ENCODE results near the gene OSBPL9.
"Not testable (repeated sequence)": the region's sequence is repeated elsewhere in the genome, so short reads cannot be mapped to it uniquely, and the experiment has no call there.

OSBPL9 gene

DNA sequence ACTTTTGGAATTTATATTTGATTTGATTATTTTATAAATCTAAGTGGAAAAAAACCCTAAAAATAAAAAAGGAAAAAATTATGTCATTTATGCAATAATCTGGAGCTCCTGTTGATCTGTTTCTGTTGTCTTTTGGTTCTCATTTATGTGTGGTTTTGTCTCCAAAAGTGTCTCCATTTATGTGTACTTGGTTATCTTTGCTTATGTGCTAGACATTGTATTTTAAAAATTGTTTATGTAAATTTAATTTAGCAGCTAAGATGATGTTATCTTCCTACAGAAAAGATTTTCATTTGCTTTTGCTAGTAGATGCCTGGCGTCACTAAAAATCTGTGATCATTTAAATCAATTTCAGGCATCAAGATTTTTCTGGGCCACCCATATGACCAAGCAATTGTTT, 95.7 kb downstream of the OSBPL9 start:
- no peak for DNase-seq

DNA sequence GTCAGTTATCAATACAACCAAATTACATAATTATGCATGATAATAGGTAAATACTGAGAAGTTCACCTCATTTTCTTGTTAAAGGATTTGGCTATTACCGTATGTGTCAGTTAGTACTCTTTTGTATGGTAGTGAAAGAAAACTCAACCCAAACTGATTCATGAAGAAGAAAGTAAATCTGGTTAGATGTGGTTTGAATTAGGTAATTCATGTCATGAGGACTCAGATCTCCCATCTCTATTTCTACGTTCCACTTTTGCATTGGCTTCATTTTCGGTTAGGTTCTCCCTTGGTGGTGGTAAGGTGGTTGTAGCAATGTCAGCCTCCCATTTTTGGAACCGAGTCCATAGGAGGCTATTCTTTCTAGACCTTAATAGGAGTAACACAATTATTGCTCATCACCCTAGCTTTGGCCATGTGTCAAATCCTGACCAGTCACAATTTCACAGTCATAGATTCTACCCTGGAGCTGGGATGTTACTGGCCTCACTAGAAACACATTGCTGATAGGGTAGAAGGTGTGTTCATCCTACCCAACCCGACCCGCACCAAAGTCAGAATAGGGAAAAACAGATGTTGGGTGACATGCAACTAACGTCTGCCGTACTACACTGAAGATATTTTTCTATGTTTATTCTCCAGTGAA, 97.6 kb downstream of the OSBPL9 start:
- DNase-seq = no peak

- DNase-seq = no peak
Observed at GRCh38 chr1:51715369-51715768, 98.5 kb downstream of the OSBPL9 start.

GRCh38 chr1:51716746-51717145, 99.9 kb downstream of the OSBPL9 start:
- DNase-seq = no peak

DNA sequence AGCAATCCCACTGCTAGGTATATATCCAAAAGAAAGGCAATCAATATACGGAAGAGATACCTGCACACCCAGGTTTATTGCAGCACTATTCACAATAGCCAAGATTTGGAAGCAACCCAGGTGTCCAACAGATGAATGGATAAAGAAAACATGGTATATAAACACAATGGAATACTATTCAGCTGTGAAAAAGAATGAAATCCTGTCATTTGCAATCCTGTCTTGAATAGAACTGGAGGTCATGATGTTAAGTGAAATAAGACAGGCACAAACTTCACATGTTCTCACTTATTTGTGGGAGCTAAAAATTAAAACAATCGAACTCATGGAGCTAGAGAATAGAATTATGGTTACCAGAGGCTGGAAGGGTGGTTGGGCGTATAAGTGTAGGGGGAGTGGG, 101.0 kb downstream of the OSBPL9 start:
- DNase-seq = no peak

GRCh38 chr1:51719146-51719545, 102.3 kb downstream of the OSBPL9 start:
- no peak for DNase-seq

GRCh38 chr1:51724797-51725196, 107.9 kb downstream of the OSBPL9 start:
- DNase-seq = no peak

GRCh38 chr1:51726051-51726450, 109.2 kb downstream of the OSBPL9 start:
- no peak for DNase-seq

DNA sequence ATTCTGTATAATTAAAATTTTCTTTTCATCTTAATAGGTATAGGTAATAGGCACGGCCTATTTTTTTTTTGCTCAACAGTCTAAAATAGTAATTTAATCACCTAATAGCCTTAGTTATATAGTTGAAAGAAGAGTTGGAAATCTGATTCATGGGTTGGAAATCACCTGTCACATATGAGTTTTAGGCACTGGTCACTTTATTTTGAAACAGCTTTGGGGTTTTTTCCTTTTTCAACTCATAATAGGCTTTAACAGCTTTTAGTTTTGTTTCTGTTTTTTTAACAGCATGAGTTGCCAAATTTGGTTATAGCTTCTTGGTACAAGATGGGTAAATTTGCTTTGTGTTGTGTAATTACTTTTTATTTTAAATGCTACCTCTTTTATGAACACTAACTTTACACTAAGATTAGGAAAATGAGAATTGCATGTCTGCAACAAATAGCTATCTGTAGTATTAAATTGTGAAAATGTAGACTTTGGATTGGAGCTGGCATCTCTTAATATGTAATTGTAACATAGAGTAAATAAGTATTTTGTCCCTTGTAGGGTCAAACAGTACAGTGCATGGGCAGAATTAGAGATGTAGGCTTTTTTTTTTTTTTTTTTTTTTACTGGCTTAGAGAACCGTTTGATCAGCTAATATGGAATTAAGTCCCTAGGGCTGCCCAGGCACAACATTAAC, 109.8 kb downstream of the OSBPL9 start:
- no peak for DNase-seq

GRCh38 chr1:51727366-51727765, 110.5 kb downstream of the OSBPL9 start:
- DNase-seq = no peak

GRCh38 chr1:51728611-51729155, 111.8 kb downstream of the OSBPL9 start:
- no peak for DNase-seq

- peak; percentile 85 for DNase-seq
Observed at GRCh38 chr1:51729156-51729823, 112.4 kb downstream of the OSBPL9 start.

GRCh38 chr1:51729824-51730301, 113.0 kb downstream of the OSBPL9 start:
- DNase-seq = no peak

GRCh38 chr1:51731998-51732397, 115.1 kb downstream of the OSBPL9 start:
- no peak for DNase-seq

GRCh38 chr1:51732701-51733425, 116.0 kb downstream of the OSBPL9 start:
- DNase-seq = no peak

- not testable (repeated sequence) for DNase-seq
Observed at GRCh38 chr1:51733426-51733774, 116.5 kb downstream of the OSBPL9 start.

GRCh38 chr1:51733793-51734522, 117.1 kb downstream of the OSBPL9 start:
- DNase-seq = no peak

DNA sequence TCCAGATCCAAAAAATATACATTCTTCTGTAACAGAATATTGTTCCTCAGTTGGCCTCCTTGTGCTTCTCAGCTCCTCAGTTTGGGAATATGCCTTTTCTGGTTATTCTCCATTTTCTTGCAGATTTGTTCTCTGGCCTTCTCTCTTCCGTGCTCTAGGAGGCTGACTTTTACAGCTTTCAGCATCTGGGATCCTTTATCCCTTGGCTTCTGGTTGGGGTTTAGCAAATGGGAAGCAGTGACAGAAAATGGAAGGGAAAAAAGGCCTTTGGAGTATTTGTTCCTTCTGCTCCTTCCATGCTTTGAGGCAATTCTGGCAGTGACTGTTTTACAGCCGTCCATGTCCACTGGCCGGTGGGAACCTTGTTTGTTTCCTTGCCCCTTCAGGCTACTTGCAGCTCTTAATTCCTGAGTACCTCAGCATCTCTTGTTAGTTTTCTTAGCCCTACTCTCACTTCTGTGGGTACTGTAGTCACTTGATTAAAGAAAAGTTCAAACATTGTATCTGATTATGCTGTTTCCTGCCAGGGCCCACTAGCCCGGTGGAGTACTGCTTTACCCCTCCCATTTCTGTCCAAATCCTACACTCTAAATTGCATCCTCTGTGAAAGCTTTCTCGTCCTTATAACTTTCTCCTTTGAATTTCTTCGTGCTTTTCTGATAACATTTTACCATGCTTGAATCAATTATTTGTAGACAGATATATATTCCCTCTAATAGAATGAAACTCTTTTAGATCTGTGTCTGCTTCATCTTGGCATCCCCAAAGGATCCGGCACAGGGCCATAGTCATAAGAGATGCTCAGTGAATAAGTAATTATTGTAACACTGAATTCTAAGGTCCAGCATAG, 118.2 kb downstream of the OSBPL9 start:
- no peak for DNase-seq

- no peak for DNase-seq
Observed at GRCh38 chr1:51735746-51736254, 118.9 kb downstream of the OSBPL9 start.

DNA sequence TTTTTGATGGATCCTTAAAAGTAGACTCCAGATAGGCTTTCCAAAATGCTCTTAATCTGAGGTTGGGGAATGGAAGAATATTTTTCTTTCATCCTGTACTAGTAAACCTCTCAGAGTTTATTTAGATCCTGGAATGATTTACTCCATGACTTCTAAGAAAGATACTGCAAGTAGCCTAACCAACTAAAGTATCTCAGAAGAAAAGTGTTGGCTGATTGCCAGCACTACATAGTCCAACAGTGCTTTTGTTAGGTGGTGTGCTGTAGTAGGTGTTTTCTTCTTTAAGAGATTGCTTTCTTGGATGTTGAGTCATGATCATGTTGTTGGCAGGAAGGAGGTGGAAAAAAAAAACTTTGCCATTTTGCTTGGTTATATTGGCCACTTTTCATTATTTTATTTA, 119.8 kb downstream of the OSBPL9 start:
- DNase-seq = no peak

DNA sequence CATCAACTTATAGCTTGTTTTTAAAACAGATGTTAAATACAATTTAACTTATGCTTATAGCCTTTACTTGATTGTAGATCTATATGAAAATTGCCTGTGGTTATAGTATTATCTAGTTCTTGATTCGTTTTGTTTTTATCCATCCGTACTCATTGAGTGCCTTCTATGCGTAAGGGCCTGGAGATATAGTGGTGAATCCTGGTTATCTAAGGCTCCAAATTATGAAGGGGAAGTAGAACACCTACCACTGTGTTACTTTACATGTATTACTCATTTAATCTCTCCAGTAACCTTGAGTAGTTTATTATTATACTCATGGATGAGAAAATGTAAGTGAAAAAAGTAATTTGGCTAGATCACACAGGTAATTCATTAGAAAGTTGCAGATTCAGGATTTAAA, 121.8 kb downstream of the OSBPL9 start:
- DNase-seq = no peak

All from NCI-H1092 (cell line).